Prostate gland (tissue), 2 donors: ENCODE data around the gene TSPAN18.

Source experiments
- CTCF ChIP-seq, 4 experiments: fragments of 200-600 bp in 2 of 4; fragments of 450-650 bp in 2 of 4; sonication (generic) in 2 of 4; IDR thresholded peaks; 1 replicate in 3 of 4; 2 replicates in 1 of 4; pipeline ENCODE4 v1.5.1; 2016 to 2019; ENCODE audit warnings: antibody characterized with exemption in 4 of 4, mild to moderate bottlenecking in 2 of 4, moderate library complexity in 2 of 4
- POLR2A ChIP-seq: fragments of 450-650 bp; IDR thresholded peaks from one replicate; pipeline ENCODE4 v1.6.1; 2016; ENCODE audit warnings: antibody characterized with exemption, mild to moderate bottlenecking
- POLR2AphosphoS5 ChIP-seq: sonication (generic); formaldehyde crosslinking; IDR thresholded peaks from one replicate; pipeline ENCODE4 v1.6.1; 2017; ENCODE audit warnings: antibody characterized with exemption

GRCh38 chr11:44771841-44772240, 45.1 kb downstream of the TSPAN18 start:
- TF ChIP-seq POLR2A (no peak), CTCF (IDR thresholded peaks at IDR 0.05) (no peak), POLR2AphosphoS5 (no peak)
